ENCODE results near the gene COMMD8.

Gene COMMD8

GRCh38 chr4:47473141-47473750 is 9.7 kb upstream of the COMMD8 start:
- DNase-seq (ENCODE audit: low read depth in 2 of 2): no peak

DNA sequence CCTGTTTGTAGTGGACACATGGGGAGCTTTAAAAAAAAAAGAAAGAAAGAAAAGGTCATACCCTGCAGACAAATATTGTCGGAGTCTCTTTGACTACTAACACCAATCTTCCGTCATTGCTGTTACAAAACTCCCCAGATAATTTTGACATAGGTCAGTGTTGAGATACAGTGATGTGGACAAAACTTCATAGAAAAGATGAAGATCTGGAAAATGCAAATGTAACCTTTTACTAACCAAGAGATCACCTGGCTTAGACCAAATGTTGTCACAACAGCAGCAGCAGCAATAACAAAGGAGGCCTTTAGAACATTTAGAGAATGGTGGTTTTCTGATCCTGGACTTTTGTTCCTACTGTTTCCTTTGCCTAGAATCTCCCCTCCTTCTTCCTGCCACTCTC is 8.1 kb upstream of the COMMD8 start:
- no peak for DNase-seq (ENCODE audit: low read depth in 2 of 2)

DNA sequence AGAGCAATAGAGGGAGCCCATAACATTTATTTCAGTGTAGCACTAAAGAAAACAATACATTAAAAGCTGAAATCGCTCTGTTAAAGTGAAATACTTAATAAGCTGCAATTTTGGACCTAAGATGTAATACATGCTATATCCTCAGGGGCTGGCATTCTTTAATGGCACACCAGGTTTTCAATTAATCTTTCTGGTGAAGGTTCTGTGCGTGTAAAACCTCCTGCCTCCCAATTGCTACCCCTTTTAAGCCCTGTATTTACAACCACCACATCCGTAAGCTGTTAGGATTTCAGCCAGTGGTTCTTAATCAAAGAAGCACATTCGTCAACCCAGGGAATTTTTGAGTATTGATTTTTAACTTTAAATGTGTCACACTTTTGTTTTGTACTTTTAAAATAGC is 7.6 kb upstream of the COMMD8 start:
- no peak for DNase-seq (ENCODE audit: low read depth in 2 of 2)

GRCh38 chr4:47469951-47470350 is 6.4 kb upstream of the COMMD8 start:
- DNase-seq (ENCODE audit: low read depth in 2 of 2): no peak

DNA sequence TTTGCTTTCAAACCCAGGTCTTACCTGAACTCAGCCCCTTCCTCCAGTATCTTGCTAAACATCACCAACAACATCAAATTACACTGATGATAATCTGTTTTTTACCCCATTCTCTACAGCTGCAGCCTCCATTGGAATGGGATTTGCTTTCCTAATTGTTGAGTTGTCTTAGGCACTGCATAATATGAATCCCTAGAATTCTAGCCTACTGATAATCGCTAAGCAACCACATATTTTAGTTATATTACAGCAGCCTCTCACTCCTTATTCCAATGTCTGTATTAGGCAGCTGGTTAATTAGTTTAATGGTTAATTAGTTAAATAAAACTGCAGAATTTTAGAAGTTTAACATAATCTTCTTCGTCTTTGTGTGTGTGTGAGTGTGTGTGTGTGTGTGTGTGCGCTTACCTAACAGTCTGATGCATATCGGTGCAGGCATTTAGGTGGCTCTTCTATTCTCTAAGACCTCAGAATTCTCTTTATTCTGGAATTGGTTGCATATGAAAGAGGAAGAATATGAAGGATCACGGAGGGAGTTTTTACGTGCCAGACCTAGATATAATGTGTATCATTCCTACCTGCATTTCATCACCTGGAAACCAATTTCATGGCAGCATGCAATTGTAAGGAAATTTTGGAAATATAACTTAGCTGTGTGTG is 5.3 kb upstream of the COMMD8 start:
- no peak for DNase-seq (ENCODE audit: low read depth in 2 of 2)

GRCh38 chr4:47466056-47466785 is 2.7 kb upstream of the COMMD8 start:
- no peak for DNase-seq (ENCODE audit: low read depth in 2 of 2)

DNA sequence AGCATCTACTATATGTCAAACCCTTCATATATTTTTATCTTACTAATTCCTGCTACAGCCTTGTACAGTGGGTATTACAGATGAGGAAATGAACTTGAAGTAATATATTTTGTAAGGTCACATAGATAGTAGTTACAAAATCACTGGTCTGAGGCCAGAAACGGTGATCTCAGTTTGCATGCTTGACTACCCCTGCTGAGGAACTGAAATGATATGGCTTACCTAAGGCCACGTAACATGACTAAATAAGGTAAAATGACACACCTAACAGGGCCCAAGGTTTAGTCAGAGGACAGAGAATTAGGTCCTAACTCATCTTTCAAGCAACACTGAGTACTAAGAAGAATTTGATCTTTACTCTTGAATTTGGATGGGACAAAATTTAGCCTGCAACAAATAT is 1.5 kb upstream of the COMMD8 start:
- DNase-seq (ENCODE audit: low read depth in 2 of 2): no peak

- DNase-seq (ENCODE audit: low read depth in 2 of 2): no peak
Measured at GRCh38 chr4:47462799-47463234, 685 bp downstream of the COMMD8 start.

GRCh38 chr4:47451657-47452056 is 11.8 kb downstream of the COMMD8 start:
- no peak for DNase-seq (ENCODE audit: low read depth in 2 of 2)

DNA sequence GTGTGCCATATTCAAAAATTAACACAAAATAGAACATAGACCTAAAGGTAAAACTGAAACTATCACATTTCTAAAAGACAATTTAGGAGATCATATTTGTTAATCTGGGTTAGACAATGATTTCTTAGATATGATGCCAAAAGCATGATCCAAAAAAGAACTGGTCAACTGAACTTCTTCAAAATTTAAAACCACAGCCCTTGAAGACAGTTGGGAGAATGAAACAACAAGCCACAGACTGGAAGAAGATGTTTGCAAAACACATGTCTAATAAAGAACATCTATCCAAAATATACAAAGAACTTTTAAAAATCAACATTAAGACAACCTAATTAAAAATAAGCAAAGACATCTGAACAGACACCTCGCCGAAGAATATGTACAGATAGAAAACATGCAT is 19.5 kb downstream of the COMMD8 start:
- DNase-seq (ENCODE audit: low read depth in 2 of 2): no peak

- no peak for DNase-seq (ENCODE audit: low read depth in 2 of 2)
Measured at GRCh38 chr4:47442980-47443379, 20.5 kb downstream of the COMMD8 start.

DNA sequence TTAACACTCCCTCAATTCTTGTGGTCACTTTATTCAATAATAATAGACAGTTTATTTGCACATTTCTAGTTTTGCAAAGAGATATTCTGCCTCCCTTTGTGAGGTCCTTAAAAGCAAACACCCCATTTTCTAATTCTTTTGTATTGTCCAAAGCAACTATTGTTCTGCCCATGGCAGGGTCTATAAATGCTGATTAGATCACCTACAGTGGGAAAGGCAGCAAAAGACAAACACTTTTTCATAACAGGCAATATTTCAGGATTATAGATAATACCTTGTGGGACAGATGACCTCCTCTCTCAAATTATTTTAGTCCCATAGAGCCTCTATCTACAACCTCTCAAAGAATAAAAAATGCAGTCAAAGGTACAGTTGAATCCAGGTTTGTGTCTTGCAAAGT is 28.6 kb downstream of the COMMD8 start:
- no peak for DNase-seq (ENCODE audit: low read depth in 2 of 2)

DNA sequence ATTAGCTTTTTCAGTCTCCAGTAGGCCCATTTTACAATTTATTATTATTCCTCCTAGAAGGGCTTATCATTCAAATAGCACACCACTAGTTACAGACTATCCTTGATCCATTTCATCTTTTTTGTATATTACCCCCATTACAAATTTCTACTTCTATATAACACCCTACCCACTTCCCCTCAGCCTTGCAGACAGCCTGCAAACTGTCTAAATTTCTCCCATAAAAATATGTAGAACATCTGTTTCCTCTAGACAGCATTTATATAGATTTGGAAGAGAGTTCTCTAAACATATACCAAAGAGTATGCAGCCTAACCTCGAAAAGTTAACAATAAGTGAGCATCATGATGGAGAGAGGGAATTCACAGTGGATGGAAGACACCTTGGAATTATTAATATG is 30.8 kb downstream of the COMMD8 start:
- no peak for DNase-seq (ENCODE audit: low read depth in 2 of 2)

GRCh38 chr4:47427935-47428334 is 35.6 kb downstream of the COMMD8 start:
- DNase-seq (ENCODE audit: low read depth in 2 of 2): no peak

GRCh38 chr4:47425628-47426027 is 37.9 kb downstream of the COMMD8 start:
- DNase-seq (ENCODE audit: low read depth in 2 of 2): no peak

- DNase-seq (ENCODE audit: low read depth in 2 of 2): no peak
Measured at GRCh38 chr4:47419296-47419695, 44.2 kb downstream of the COMMD8 start.

DNA sequence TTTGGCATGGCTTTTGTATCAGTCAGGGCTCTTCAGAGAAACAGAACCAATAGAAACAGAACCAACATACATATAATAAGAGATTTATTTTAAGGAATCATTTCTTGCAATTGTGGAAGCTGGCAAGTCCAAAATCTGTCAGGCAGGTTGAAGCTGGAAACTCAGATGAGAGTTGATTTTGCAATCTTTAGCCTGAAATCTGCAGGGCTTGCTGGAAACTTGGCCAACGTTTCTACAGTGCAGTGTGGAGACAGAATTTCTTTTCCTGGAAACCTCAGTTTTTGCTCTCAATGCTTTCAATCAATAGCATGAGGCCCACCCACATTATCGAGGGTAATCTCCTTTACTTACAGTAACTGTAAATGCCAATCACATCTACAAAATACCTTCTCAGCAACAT is 45.4 kb downstream of the COMMD8 start:
- DNase-seq (ENCODE audit: low read depth in 2 of 2): no peak

DNA sequence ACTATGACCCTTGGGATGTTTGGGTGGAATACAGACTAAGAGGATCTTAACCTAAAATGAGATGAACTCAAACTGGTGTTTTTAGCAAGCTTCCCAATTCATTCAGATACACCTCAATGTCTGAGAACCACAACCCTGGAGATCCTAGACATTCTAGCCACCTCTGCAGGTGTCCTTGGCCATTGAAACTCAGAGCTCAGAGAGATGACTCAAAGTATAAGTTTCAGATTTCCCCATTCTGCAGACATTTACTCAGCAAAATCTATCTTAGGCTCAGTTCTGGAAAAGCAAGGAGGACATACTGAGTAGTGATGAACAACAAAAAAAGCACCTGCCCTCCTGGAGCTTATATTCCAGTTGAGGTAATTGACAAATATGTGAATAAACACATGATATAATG is 47.8 kb downstream of the COMMD8 start:
- DNase-seq (ENCODE audit: low read depth in 2 of 2): no peak

GRCh38 chr4:47413521-47413920 is 50.0 kb downstream of the COMMD8 start:
- no peak for DNase-seq (ENCODE audit: low read depth in 2 of 2)

DNA sequence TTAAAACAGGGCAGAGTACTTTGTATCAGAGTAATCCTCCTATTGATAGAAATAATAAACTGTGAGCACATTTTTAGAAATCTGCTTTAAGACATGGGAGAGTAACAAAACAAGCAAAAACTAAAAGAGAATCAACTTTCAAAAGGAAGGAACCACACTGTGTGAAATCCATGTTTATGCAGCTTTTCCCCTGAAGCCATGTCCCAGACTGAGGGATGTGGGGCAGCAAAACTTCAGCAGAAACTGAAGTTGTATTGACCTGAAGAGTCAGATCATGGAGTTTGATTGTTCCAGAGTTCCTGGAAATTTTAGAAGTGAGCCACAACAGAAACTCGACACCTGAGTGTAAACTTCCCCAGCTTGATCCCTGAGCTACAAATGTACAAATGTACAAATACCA is 53.2 kb downstream of the COMMD8 start:
- no peak for DNase-seq (ENCODE audit: low read depth in 2 of 2)

DNA sequence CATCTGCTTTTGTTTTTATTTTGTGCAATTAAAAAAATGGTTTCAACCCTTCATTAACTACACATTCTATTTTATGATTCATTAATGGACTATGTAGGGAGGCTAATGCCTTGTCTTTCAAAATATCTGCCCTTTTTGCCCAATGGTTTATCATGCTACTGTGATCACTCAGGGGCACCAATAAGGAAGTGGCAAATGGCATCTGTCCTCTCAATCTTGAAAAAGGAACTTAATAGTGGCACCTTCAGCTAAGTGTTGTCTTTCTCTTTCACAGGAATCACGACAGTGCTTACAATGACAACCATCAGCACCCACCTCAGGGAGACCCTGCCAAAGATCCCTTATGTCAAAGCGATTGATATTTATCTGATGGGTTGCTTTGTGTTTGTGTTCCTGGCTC is 57.1 kb downstream of the COMMD8 start:
- DNase-seq (ENCODE audit: low read depth in 2 of 2): no peak

All from stimulated activated CD8-positive, alpha-beta memory T cell treated with anti-CD3 and anti-CD28 coated beads, Interleukin-15, amount 100 ng/mL, for 48 hours (primary cell).